Activated naive CD8-positive, alpha-beta T cell treated with anti-CD3 and anti-CD28 coated beads for 36 hours (primary cell): ENCODE measurements around the gene ZKSCAN8. TPM values are rescaled to one million over a fixed set of nuclear protein-coding genes. Genes with fewer than 3 reads are reported as not detected.

Experiments
- DNase-seq: peaks from one replicate; pipeline ENCODE4 v3.0.0; 2021
- H3K27ac Mint-ChIP-seq: one replicate; pipeline ENCODE4 v1.8.0; 2022; ENCODE audit warnings: mild to moderate bottlenecking, moderate library complexity, mixed read lengths
- H3K27me3 Mint-ChIP-seq: one replicate; pipeline ENCODE4 v1.8.0; 2022; ENCODE audit warnings: mild to moderate bottlenecking, mixed read lengths
- H3K36me3 Mint-ChIP-seq: one replicate; pipeline ENCODE4 v1.8.0; 2021; ENCODE audit warnings: mild to moderate bottlenecking, mixed read lengths
- H3K4me1 Mint-ChIP-seq: one replicate; pipeline ENCODE4 v1.8.0; 2021; ENCODE audit warnings: mixed read lengths
- H3K4me3 Mint-ChIP-seq: one replicate; pipeline ENCODE4 v1.8.0; 2022; ENCODE audit warnings: mild to moderate bottlenecking, moderate library complexity, mixed read lengths
- H3K9me3 Mint-ChIP-seq: one replicate; pipeline ENCODE4 v1.8.0; 2022; ENCODE audit warnings: mixed read lengths
- total RNA-seq, 2 experiments: library from RNA; stranded (reverse); gene quantifications; one replicate each; pipeline ENCODE4 v1.2.3, GENCODE V29; 2021

ZKSCAN8 gene
- total RNA-seq, 2 experiments from 2014 or later, result 13.8 to 14.6 TPM

DNA sequence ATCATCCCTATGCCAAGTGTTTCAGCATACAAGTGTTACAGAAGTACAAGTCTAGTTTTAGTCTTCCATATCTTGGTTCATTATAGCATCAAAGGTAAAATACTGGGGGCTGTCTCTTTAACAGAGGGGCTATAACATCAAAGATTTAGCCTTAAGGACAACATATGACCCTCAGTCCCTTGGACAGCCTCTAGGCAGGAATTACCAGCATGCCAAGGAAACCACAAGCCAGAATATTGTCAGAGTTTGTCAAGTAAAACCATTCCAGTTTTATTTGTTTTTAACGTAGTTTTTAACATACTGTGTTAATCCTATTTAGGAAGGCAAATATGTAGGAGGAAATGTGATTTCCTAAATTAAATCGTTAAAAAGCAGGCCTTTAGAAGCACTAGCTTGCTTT, 18.6 kb downstream of the ZKSCAN8 start:
- H3K36me3 Mint-ChIP-seq, result peaks cover 51% of the 10 kb centered on the region
- no peak overlapping the region for H3K4me3 Mint-ChIP-seq
- peaks cover 12% of the 10 kb centered on the region for H3K4me1 Mint-ChIP-seq
- peaks cover 6% of the 10 kb centered on the region for H3K27me3 Mint-ChIP-seq
- no peak overlapping the region for H3K27ac Mint-ChIP-seq
- DNase-seq, result no peak
- H3K9me3 Mint-ChIP-seq, result peaks cover 12% of the 10 kb centered on the region

DNA sequence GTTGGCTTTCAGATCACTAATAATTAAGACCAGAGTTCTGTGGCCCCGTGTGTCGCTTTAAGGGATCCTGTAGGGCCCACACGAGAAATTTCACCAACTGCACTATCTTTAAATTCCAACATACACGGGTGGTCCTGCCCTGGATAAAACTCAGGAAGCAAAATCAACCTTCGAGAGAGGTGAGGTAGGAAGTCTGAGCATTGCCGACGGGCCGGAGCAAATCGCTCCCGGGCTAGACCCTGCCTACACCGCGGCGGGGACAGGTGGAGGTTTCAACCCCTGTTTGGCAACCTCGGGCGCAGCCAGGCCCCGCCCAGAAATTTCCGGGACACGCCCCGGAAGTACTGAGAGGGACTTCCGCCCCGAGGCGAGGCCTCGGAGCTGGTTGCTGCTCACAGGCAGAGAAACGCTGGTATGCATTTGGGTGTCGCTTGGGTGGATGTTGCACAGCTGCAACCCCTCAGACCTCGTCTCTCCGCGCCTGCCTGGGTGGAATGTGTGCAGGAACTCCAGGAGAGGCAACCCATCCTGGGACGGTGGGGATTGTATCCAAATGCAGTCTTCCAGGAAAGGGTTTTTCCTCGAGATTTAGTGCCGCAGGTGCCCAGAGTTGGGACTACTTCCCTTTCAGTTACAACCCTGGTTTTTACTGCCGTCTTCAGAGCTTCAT, 19.9 kb downstream of the ZKSCAN8 start:
- DNase-seq, result peak; percentile 85
- H3K36me3 Mint-ChIP-seq, result peaks cover 45% of the 10 kb centered on the region
- H3K4me1 Mint-ChIP-seq, result peaks cover 12% of the 10 kb centered on the region
- H3K9me3 Mint-ChIP-seq, result peaks cover 12% of the 10 kb centered on the region
- peaks cover 8% of the 10 kb centered on the region for H3K27me3 Mint-ChIP-seq
- H3K27ac Mint-ChIP-seq, result peak overlapping the region; percentile 42
- H3K4me3 Mint-ChIP-seq, result peak overlapping the region; percentile 77

DNA sequence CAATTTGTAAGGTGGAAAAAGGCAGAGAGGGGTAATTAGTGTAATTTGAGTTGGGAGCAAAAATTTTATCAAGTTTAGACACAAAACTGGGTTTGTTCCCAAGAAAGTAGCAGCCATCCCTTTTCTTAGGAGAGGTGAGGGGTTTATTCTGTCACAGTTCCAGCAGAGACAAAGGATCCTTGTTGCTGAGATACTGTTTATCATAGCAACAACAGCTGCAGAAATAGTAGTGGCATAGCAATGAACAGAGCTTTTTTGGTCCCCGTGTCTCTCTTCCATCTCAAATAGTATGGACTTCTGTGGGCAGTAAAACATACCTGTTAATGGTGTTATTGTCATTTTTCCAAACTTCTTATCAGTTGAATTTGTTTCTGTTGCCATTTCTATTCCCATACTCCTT, 23.9 kb downstream of the ZKSCAN8 start:
- Mint-ChIP-seq H3K27me3 (peaks cover 8% of the 10 kb centered on the region), H3K4me3 (no peak overlapping the region), H3K4me1 (peaks cover 12% of the 10 kb centered on the region), H3K9me3 (peaks cover 10% of the 10 kb centered on the region), H3K36me3 (peaks cover 19% of the 10 kb centered on the region), H3K27ac (no peak overlapping the region)
- DNase-seq, result no peak

- no peak overlapping the region for H3K27ac Mint-ChIP-seq
- peaks cover 4% of the 10 kb centered on the region for H3K9me3 Mint-ChIP-seq
- DNase-seq, result no peak
- peaks cover 8% of the 10 kb centered on the region for H3K27me3 Mint-ChIP-seq
- H3K4me1 Mint-ChIP-seq, result peaks cover 4% of the 10 kb centered on the region
- H3K4me3 Mint-ChIP-seq, result no peak overlapping the region
- H3K36me3 Mint-ChIP-seq, result peaks cover 19% of the 10 kb centered on the region
Measured at GRCh38 chr6:28167068-28167467, 25.4 kb downstream of the ZKSCAN8 start.

DNA sequence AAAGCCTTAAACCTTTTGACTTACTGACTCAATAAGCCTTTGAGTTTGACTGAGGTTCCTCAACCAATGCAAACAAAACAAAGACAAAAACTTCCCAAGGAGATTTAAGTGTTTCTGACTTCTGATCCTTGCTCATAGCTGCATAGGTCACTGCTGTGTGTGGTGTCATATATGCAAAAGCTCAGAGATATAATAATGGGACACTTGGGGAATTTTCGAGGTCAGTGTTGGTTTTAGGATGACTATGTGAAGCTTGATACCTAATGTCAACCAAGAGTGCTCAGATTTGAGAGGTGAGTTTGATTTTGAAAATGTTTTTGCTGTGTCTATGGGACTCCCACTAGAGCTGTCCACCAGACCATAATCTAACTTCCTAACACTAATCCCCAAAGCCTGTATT, 26.2 kb downstream of the ZKSCAN8 start:
- H3K9me3 Mint-ChIP-seq, result no peaks in the 10 kb centered on the region
- DNase-seq, result no peak
- H3K4me1 Mint-ChIP-seq, result no peaks in the 10 kb centered on the region
- no peak overlapping the region for H3K4me3 Mint-ChIP-seq
- H3K27me3 Mint-ChIP-seq, result peaks cover 8% of the 10 kb centered on the region
- no peak overlapping the region for H3K27ac Mint-ChIP-seq
- peaks cover 14% of the 10 kb centered on the region for H3K36me3 Mint-ChIP-seq

GRCh38 chr6:28171271-28171670, 29.6 kb downstream of the ZKSCAN8 start:
- Mint-ChIP-seq H3K9me3 (no peaks in the 10 kb centered on the region), H3K4me3 (no peak overlapping the region), H3K36me3 (peaks cover 11% of the 10 kb centered on the region), H3K27me3 (peaks cover 12% of the 10 kb centered on the region), H3K4me1 (no peaks in the 10 kb centered on the region), H3K27ac (no peak overlapping the region)
- DNase-seq, result no peak

- peaks cover 11% of the 10 kb centered on the region for H3K36me3 Mint-ChIP-seq
- peaks cover 19% of the 10 kb centered on the region for H3K27me3 Mint-ChIP-seq
- DNase-seq, result no peak
- H3K4me3 Mint-ChIP-seq, result no peak overlapping the region
- no peak overlapping the region for H3K27ac Mint-ChIP-seq
- no peaks in the 10 kb centered on the region for H3K4me1 Mint-ChIP-seq
- peaks cover 1% of the 10 kb centered on the region for H3K9me3 Mint-ChIP-seq
Measured at GRCh38 chr6:28172006-28172405, 30.3 kb downstream of the ZKSCAN8 start.

DNA sequence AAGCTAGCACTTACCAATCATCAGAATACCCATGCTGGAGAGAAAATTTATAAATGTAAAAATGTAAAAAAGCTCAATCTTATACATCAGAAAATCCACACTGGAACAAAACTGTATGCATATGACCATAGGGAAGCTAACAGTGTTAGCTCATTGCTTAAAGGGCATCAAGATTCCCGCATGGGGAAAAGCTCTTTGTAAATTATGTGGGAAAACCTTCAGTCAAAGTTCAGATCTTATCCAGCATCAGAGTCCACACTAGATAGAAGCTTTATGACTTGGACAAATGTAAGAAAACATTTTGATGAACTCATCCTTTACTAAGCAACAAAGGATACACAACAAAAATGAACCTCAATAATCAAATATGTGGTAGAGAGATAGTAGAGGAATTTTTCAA, 34.7 kb downstream of the ZKSCAN8 start:
- H3K4me1 Mint-ChIP-seq, result no peaks in the 10 kb centered on the region
- H3K27ac Mint-ChIP-seq, result no peak overlapping the region
- peaks cover 2% of the 10 kb centered on the region for H3K36me3 Mint-ChIP-seq
- DNase-seq, result no peak
- peaks cover 2% of the 10 kb centered on the region for H3K9me3 Mint-ChIP-seq
- no peak overlapping the region for H3K4me3 Mint-ChIP-seq
- H3K27me3 Mint-ChIP-seq, result peaks cover 45% of the 10 kb centered on the region

- no peak overlapping the region for H3K4me3 Mint-ChIP-seq
- H3K27me3 Mint-ChIP-seq, result peaks cover 25% of the 10 kb centered on the region
- H3K27ac Mint-ChIP-seq, result no peak overlapping the region
- no peaks in the 10 kb centered on the region for H3K36me3 Mint-ChIP-seq
- no peak for DNase-seq
- H3K9me3 Mint-ChIP-seq, result peaks cover 18% of the 10 kb centered on the region
- no peaks in the 10 kb centered on the region for H3K4me1 Mint-ChIP-seq
Measured at GRCh38 chr6:28182255-28182654, 40.6 kb downstream of the ZKSCAN8 start.

- no peaks in the 10 kb centered on the region for H3K4me1 Mint-ChIP-seq
- DNase-seq, result no peak
- H3K9me3 Mint-ChIP-seq, result peaks cover 43% of the 10 kb centered on the region
- peaks cover 10% of the 10 kb centered on the region for H3K36me3 Mint-ChIP-seq
- H3K27me3 Mint-ChIP-seq, result no peaks in the 10 kb centered on the region
- no peak overlapping the region for H3K4me3 Mint-ChIP-seq
- H3K27ac Mint-ChIP-seq, result no peak overlapping the region
Measured at GRCh38 chr6:28188111-28188979, 46.7 kb downstream of the ZKSCAN8 start.

DNA sequence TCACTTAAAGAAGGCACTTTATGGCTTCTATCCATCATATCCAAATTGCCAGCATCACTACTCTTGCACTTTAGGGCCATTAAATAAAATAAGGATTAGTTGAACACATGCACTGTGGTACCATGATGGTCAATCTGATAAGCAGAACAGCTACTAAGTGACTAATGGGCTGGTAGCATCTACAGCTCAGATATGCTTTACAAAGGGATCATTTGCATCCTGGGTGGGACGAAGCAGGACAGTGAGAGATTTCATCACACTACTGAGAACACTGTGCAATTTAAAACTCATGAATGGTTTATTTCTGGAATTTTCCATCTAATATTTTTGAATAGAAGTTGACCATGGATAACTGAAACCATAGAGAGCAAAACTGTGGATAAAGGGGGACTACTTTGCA, 58.3 kb downstream of the ZKSCAN8 start:
- peaks cover 11% of the 10 kb centered on the region for H3K36me3 Mint-ChIP-seq
- no peak for DNase-seq
- H3K9me3 Mint-ChIP-seq, result peaks cover 35% of the 10 kb centered on the region
- H3K27me3 Mint-ChIP-seq, result peaks cover 52% of the 10 kb centered on the region
- no peak overlapping the region for H3K4me3 Mint-ChIP-seq
- H3K27ac Mint-ChIP-seq, result no peak overlapping the region
- peaks cover 5% of the 10 kb centered on the region for H3K4me1 Mint-ChIP-seq

- no peak for DNase-seq
- H3K27ac Mint-ChIP-seq, result no peak overlapping the region
- H3K9me3 Mint-ChIP-seq, result peaks cover 26% of the 10 kb centered on the region
- H3K4me3 Mint-ChIP-seq, result no peak overlapping the region
- H3K27me3 Mint-ChIP-seq, result peaks cover 70% of the 10 kb centered on the region
- peaks cover 6% of the 10 kb centered on the region for H3K36me3 Mint-ChIP-seq
- H3K4me1 Mint-ChIP-seq, result peaks cover 14% of the 10 kb centered on the region
Measured at GRCh38 chr6:28203201-28203600, 61.5 kb downstream of the ZKSCAN8 start.

GRCh38 chr6:28205879-28206278, 64.2 kb downstream of the ZKSCAN8 start:
- peaks cover 17% of the 10 kb centered on the region for H3K4me1 Mint-ChIP-seq
- H3K36me3 Mint-ChIP-seq, result peaks cover 3% of the 10 kb centered on the region
- no peak for DNase-seq
- H3K4me3 Mint-ChIP-seq, result no peak overlapping the region
- H3K9me3 Mint-ChIP-seq, result peaks cover 13% of the 10 kb centered on the region
- no peak overlapping the region for H3K27ac Mint-ChIP-seq
- H3K27me3 Mint-ChIP-seq, result peaks cover 69% of the 10 kb centered on the region

DNA sequence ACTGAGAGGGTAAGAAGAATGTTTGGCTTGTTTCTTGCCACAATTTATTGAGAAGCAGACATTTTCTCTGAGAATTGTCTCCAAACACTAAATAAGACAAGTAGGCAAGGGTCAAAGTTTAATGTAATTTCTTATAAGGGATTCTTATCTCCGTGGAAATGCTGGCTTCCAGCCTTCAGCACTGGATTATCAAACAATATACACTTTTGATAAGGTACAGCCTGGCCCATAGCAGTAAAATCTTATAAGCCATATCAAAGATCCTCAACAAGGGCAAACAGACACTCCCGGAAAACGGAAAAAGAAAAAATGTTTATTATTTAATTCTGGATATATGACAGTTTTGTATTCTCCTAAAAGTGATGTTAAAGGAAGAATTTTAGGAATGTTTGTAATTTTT, 64.8 kb downstream of the ZKSCAN8 start:
- H3K36me3 Mint-ChIP-seq, result peaks cover 3% of the 10 kb centered on the region
- DNase-seq, result no peak
- H3K9me3 Mint-ChIP-seq, result peaks cover 13% of the 10 kb centered on the region
- H3K27me3 Mint-ChIP-seq, result peaks cover 72% of the 10 kb centered on the region
- peaks cover 19% of the 10 kb centered on the region for H3K4me1 Mint-ChIP-seq
- H3K4me3 Mint-ChIP-seq, result no peak overlapping the region
- no peak overlapping the region for H3K27ac Mint-ChIP-seq

DNA sequence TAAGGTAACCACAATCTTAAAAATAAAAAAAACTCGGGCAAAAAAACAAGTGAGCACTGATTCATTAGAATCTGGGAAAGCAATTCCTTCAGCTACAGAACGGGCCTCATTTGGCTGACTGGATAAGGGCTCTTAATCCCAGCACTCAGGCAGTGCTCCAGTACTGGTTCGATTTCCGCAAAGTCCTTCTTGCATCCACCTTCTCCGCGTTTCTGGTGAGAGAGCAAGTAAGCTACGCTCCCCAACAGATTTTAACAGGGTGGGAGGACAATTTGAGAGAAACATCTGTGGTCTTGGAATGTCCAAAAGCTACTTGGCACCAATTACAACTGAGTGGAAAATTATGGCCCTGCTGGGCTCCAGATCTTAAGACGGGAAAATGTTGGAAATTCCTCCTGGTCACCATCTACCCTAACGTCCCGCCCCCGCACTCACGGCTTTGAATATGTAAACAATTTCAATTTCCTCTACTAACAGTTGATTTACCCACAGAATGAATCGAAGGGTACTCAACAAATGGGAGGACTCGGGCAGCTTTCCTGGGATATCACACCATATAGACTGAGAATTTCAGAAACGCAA, 65.3 kb downstream of the ZKSCAN8 start:
- H3K4me1 Mint-ChIP-seq, result peaks cover 21% of the 10 kb centered on the region
- peak overlapping the region; percentile 75 for H3K4me3 Mint-ChIP-seq
- H3K27me3 Mint-ChIP-seq, result peaks cover 76% of the 10 kb centered on the region
- H3K9me3 Mint-ChIP-seq, result peaks cover 15% of the 10 kb centered on the region
- no peak overlapping the region for H3K27ac Mint-ChIP-seq
- peaks cover 4% of the 10 kb centered on the region for H3K36me3 Mint-ChIP-seq
- DNase-seq, result no peak
